ENCODE measurements around the gene BCL7C. TPM values are rescaled to one million over a fixed set of nuclear protein-coding genes. Genes with fewer than 3 reads are reported as not detected.

The BCL7C gene
- total and polyA plus RNA-seq, 2 of the 13 experiments (the other 11 are each of a cell fraction or from before 2014, with no cell fraction given) = 17.7 to 33.8 TPM

- TF ChIP-seq ZBTB10 (CRISPR knock-in tag; IDR thresholded peaks at IDR 0.05; ENCODE audit: borderline replicate concordance) (no peak), ZGPAT (CRISPR knock-in tag; IDR thresholded peaks at IDR 0.05) (peak; percentile 62; the same call in 1 of the 2 replicates), PAX8 (CRISPR knock-in tag; IDR thresholded peaks at IDR 0.05; ENCODE audit: borderline replicate concordance) (no peak; the same call in 1 of the 2 replicates), ZNF780A (CRISPR knock-in tag; IDR thresholded peaks at IDR 0.05) (peak; percentile 37; the same call in 1 of the 2 replicates), ATF2 (CRISPR knock-in tag; IDR thresholded peaks at IDR 0.05) (peak; percentile 63; the same call in 1 of the 2 replicates), DR1 (CRISPR knock-in tag; IDR thresholded peaks at IDR 0.05) (0 out of 2 replicates have a peak, but pooled peaks have one; percentile 34), HDAC1 (CRISPR knock-in tag; IDR thresholded peaks at IDR 0.05) (peak; percentile 58), BHLHE40 (IDR thresholded peaks at IDR 0.05; ENCODE audit: low read length) (0 out of 2 replicates have a peak, but pooled peaks have one; percentile 34), POLR2G (IDR thresholded peaks at IDR 0.05; ENCODE audit: low read depth, low read length) (peak; percentile 71), BCL6 (CRISPR knock-in tag; IDR thresholded peaks at IDR 0.05) (peak; percentile 37; the same call in 1 of the 2 replicates), ZNF691 (CRISPR knock-in tag; IDR thresholded peaks at IDR 0.05; ENCODE audit: borderline replicate concordance, low read depth) (no peak; the same call in 1 of the 2 replicates), HMG20B (CRISPR knock-in tag; conservative IDR thresholded peaks at IDR 0.05) (no peak; the same call in 1 of the 2 replicates), HOMEZ (CRISPR knock-in tag; IDR thresholded peaks at IDR 0.05; ENCODE audit: low read depth) (no peak), ARID5B (CRISPR knock-in tag; IDR thresholded peaks at IDR 0.05) (peak; percentile 68), PRPF4 (IDR thresholded peaks at IDR 0.05; ENCODE audit: low read depth, low read length, poor library complexity, severe bottlenecking) (no peak)
Measured at GRCh38 chr16:30844671-30845449, 49.0 kb downstream of the BCL7C start (continued).

Measured in HepG2 (cell line).